PC-9 (cell line): ENCODE measurements around the gene PTX4. TPM values are rescaled to one million over a fixed set of nuclear protein-coding genes. Genes with fewer than 3 reads are reported as not detected.

ENCODE experiments used
- Bru-seq: library from RNA; stranded (reverse); fragments of 400-500 nt; gene quantifications from one replicate; lab custom pipeline; 2021; lab: Mats Ljungman, UMichigan
- BruChase-seq, 2 experiments: library from RNA; stranded (reverse); fragments of 400-500 nt; gene quantifications; one replicate each; lab custom pipeline; 2021; lab: Mats Ljungman, UMichigan
- BruUV-seq: library from RNA; stranded (reverse); fragments of 400-500 nt; replicated peaks from 2 replicates; lab custom pipeline; 2021; lab: Mats Ljungman, UMichigan
- CTCF ChIA-PET: fragments of 300-600 bp; sonication (Branson Sonifier 250); formaldehyde crosslinking; loops from one replicate; lab custom pipeline; 2022; ENCODE audit warnings: antibody characterized with exemption; lab: Charles Lee
- POLR2A ChIA-PET: fragments of 300-600 bp; sonication (Branson Sonifier 250); formaldehyde crosslinking; loops from one replicate; lab custom pipeline; 2022; ENCODE audit warnings: antibody characterized with exemption; ENCODE audit not compliant: unreplicated experiment; lab: Charles Lee
- DNase-seq, 2 experiments: peaks; one replicate each; pipeline versions ENCODE4 v3.0.0 to v3.0.0-alpha.2; 2015 to 2022; ENCODE audit warnings: mixed read lengths in 1 of 2
- H2AFZ ChIP-seq: fragments of 200-600 bp; sonication (generic); 2 replicates; pipeline ENCODE4 v1.8.1; 2017; ENCODE audit warnings: antibody characterized with exemption
- H3F3A ChIP-seq: fragments of 200-600 bp; sonication (generic); 2 replicates; pipeline ENCODE4 v1.8.1; 2017; ENCODE audit warnings: antibody characterized with exemption, mild to moderate bottlenecking, low read depth; ENCODE audit not compliant: insufficient read depth
- H3K27ac ChIP-seq: fragments of 200-600 bp; sonication (generic); 2 replicates; pipeline ENCODE4 v1.6.1; 2016; ENCODE audit warnings: mixed run types
- H3K27me3 ChIP-seq: fragments of 200-600 bp; sonication (generic); 2 replicates; pipeline ENCODE4 v1.6.1; 2016; ENCODE audit warnings: low read depth, mixed run types; ENCODE audit not compliant: insufficient read depth
- H3K36me3 ChIP-seq: fragments of 200-600 bp; sonication (generic); 2 replicates; pipeline ENCODE4 v1.6.1; 2016; ENCODE audit warnings: low read depth, mixed run types
- H3K4me1 ChIP-seq: fragments of 200-600 bp; sonication (generic); replicated peaks from 2 replicates; pipeline ENCODE4 v1.6.1; 2016; ENCODE audit warnings: mixed run types; ENCODE audit not compliant: insufficient read depth
- H3K4me2 ChIP-seq: fragments of 200-600 bp; sonication (generic); 2 replicates; pipeline ENCODE4 v1.6.1; 2017; ENCODE audit warnings: mixed run types
- H3K4me3 ChIP-seq: fragments of 200-600 bp; sonication (generic); 2 replicates; pipeline ENCODE4 v1.6.1; 2016; ENCODE audit warnings: mixed run types
- H3K79me2 ChIP-seq: fragments of 200-600 bp; sonication (generic); 2 replicates; pipeline ENCODE4 v1.6.1; 2017; ENCODE audit warnings: low read depth, mixed run types
- H3K9me2 ChIP-seq: fragments of 200-600 bp; sonication (generic); 2 replicates; pipeline ENCODE4 v1.8.1; 2017; ENCODE audit warnings: mild to moderate bottlenecking; ENCODE audit not compliant: insufficient read depth
- H3K9me3 ChIP-seq: fragments of 200-600 bp; sonication (generic); 2 replicates; pipeline ENCODE4 v1.8.1; 2016; ENCODE audit warnings: low read depth; ENCODE audit not compliant: insufficient read depth
- H4K20me1 ChIP-seq: fragments of 200-600 bp; sonication (generic); 2 replicates; pipeline ENCODE4 v1.8.1; 2017; ENCODE audit not compliant: insufficient read depth
- EZH2 ChIP-seq: fragments of 200-600 bp; sonication (generic); IDR thresholded peaks from 2 replicates; pipeline ENCODE4 v1.8.0; 2017; ENCODE audit warnings: antibody characterized with exemption, low read depth
- intact Hi-C: fragments of 100-400 bp; cut with micrococcal nuclease; formaldehyde crosslinking; loops from one replicate; pipeline ENCODE4 v1.10.0; 2022; ENCODE audit not compliant: unreplicated experiment
- long read RNA-seq: library from polyadenylated mRNA; stranded (forward); transcript quantifications from one replicate; pipeline ENCODE4 v2.0.0, GENCODE V29; 2022
- total RNA-seq: library from RNA; stranded (reverse); gene quantifications from 2 replicates; pipeline ENCODE4 v1.2.3, GENCODE V29; 2021
- TF ChIP-seq, protein P1 (sequence below): fragments of 200-600 bp; sonication (generic); conservative IDR thresholded peaks from 2 replicates; pipeline ENCODE4 v1.6.1; 2017; ENCODE audit warnings: mixed run types, antibody characterized with exemption, mild to moderate bottlenecking, moderate library complexity

Gene PTX4, protein sequence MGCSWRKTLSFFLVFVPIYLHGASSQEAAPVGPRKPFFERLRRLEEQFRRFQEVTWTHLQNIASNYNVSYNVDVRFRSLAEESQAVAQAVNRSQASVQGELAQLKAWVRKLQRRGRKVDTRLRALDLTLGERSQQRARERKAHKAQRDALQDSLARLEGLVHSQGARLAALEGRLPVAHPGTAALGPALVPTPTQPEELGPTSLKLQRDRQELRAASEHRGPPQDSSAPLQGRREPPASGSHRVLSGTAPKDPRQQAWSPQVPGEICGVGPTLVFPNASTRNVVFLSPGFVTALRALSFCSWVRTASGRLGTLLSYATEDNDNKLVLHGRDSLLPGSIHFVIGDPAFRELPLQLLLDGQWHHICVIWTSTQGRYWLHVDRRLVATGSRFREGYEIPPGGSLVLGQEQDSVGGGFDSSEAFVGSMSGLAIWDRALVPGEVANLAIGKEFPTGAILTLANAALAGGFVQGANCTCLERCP
- 0.39 TPM in 1 of 2 replicates, not detected in the other for total RNA-seq
- not detected for Bru-seq, nascent RNA
- BruChase-seq, experiment 1, labeled RNA remaining after a 2-hour chase = percentile 15 among the genes with signal in this experiment
- BruChase-seq, experiment 2, labeled RNA remaining after a 6-hour chase = percentile 17 among the genes with signal in this experiment
- long read RNA-seq = 0 reads

DNA sequence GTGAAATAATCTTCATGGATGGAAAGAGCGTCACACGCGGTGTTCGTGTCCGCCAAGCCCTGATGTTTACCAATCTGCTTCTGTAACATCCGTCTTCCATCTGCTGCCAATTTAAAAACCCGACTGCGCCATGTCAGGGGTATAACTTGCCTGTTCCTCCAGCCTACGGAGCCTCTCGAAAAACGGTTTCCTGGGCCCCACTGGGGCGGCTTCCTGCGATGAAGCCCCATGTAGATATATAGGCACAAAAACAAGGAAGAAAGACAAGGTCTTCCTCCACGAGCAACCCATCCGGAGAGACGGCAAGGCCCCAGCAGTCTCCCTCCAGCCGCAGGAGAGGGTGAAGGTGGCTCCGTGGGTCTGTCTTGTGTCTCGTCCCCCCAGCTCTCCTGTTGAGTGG lies at the start of gene PTX4:
PTX4 (minus strand) TSS at position 326 of the 400 bp plus-strand sequence; CDS start at position 291, 35 bp downstream.
- no peak for TF ChIP-seq EZH2
- TF ChIP-seq, protein P1, sequence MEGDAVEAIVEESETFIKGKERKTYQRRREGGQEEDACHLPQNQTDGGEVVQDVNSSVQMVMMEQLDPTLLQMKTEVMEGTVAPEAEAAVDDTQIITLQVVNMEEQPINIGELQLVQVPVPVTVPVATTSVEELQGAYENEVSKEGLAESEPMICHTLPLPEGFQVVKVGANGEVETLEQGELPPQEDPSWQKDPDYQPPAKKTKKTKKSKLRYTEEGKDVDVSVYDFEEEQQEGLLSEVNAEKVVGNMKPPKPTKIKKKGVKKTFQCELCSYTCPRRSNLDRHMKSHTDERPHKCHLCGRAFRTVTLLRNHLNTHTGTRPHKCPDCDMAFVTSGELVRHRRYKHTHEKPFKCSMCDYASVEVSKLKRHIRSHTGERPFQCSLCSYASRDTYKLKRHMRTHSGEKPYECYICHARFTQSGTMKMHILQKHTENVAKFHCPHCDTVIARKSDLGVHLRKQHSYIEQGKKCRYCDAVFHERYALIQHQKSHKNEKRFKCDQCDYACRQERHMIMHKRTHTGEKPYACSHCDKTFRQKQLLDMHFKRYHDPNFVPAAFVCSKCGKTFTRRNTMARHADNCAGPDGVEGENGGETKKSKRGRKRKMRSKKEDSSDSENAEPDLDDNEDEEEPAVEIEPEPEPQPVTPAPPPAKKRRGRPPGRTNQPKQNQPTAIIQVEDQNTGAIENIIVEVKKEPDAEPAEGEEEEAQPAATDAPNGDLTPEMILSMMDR = no peak
- no peak for DNase-seq
- peaks cover 8% of the 10 kb centered on the region; the same call in 1 of the 2 replicates for H3F3A ChIP-seq
- ChIA-PET CTCF (no interaction called here), POLR2A (no interaction called here)
- no peak within 1 kb of the TSS for H2AFZ ChIP-seq
- H3K9me2 ChIP-seq = no peaks in the 10 kb centered on the region
- no TSS peak for BruUV-seq
- no peaks in the 10 kb centered on the region for H3K36me3 ChIP-seq
- H3K27me3 ChIP-seq = no peaks in the 10 kb centered on the region
- no peaks in the 10 kb centered on the region for H4K20me1 ChIP-seq
- intact Hi-C loops = no loop called here
- 0 out of 2 replicates have a peak, but pooled peaks cover under 1% of the 10 kb centered on the region for H3K79me2 ChIP-seq
- H3K4me2 ChIP-seq = no peak within 1 kb of the TSS
- H3K27ac ChIP-seq = no peak within 1 kb of the TSS
- no peak within 1 kb of the TSS for H3K4me3 ChIP-seq
- H3K4me1 ChIP-seq = peaks cover 9% of the 10 kb centered on the region; the same call in 1 of the 2 replicates
- H3K9me3 ChIP-seq = no peaks in the 10 kb centered on the region

DNA sequence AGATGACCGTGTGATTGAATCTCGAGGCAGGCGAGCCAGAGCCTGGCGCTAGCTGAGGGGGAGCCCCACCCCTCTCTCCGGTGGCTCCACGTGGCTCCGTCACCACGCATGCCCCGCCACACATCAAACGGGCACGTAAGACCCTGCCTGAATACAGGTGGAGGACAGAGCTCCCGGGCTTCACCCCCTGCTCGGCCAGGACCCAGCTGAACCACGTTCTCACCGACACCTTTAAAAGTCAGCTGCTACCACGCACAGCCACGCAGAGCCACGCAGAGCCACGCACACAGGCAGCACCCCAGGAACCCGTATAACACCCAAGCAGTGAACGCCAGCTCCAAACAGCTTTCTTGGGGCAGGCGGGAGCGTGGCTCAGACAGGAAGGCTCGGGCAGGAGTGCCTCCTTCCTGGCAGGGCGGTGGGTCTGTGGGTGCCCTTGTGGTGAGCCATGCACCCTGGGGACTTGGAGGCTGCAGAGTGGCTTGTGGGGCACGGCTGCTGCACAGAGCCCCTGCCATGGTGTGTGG lies 49.1 kb upstream of the PTX4 start:
- Histone ChIP-seq H3K4me2 (no peak overlapping the region), H3K4me3 (no peak overlapping the region), H3K4me1 (peaks cover 9% of the 10 kb centered on the region), H3K27ac (no peak overlapping the region), H3K79me2 (no peaks in the 10 kb centered on the region), H3K9me3 (no peaks in the 10 kb centered on the region), H3K9me2 (no peaks in the 10 kb centered on the region), H3F3A (no peaks in the 10 kb centered on the region), H3K36me3 (no peaks in the 10 kb centered on the region), H4K20me1 (no peaks in the 10 kb centered on the region), H3K27me3 (no peaks in the 10 kb centered on the region), H2AFZ (no peak overlapping the region)
- BruUV-seq = no TSS peak
- ChIA-PET POLR2A (no interaction called here), CTCF (no interaction called here)
- no peak for TF ChIP-seq EZH2
- TF ChIP-seq, protein P1 = no peak
- intact Hi-C loops = no loop called here
- DNase-seq = no peak

DNA sequence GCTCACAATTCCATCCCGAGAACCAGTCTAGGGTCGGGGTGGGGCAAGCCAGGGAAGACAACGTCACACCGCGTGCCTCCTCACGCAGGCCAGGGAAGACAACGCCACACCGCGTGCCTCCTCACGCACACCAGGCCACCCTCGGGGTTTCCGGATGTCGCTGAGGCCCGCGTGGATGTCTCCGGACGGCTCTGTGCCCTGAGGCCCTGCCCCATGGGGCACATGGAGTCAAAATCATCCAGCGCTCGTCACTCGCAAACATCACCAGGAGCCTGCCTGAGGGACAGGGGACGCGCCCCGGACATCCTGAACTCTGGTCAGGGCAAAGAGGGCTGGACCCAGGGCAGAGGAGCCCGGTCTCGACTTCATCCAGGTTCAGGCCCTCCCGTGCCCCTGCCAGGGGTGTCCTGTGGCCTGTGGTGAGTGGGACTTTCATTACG lies 48.4 kb upstream of the PTX4 start:
- H3K4me3 ChIP-seq = no peak overlapping the region
- H3K4me2 ChIP-seq = no peak overlapping the region
- H3K9me2 ChIP-seq = no peaks in the 10 kb centered on the region
- H3K79me2 ChIP-seq = no peaks in the 10 kb centered on the region
- no peak for DNase-seq
- ChIA-PET POLR2A (no interaction called here), CTCF (no interaction called here)
- H3K4me1 ChIP-seq = peaks cover 4% of the 10 kb centered on the region; the same call in 1 of the 2 replicates
- H3K27ac ChIP-seq = no peak overlapping the region
- no peak for TF ChIP-seq EZH2
- TF ChIP-seq, protein P1 = no peak
- no peak overlapping the region for H2AFZ ChIP-seq
- H4K20me1 ChIP-seq = no peaks in the 10 kb centered on the region
- BruUV-seq = no TSS peak
- intact Hi-C loops = no loop called here
- H3F3A ChIP-seq = no peaks in the 10 kb centered on the region
- no peaks in the 10 kb centered on the region for H3K36me3 ChIP-seq
- no peaks in the 10 kb centered on the region for H3K9me3 ChIP-seq
- H3K27me3 ChIP-seq = no peaks in the 10 kb centered on the region
